SU-DHL-6 (cell line): ENCODE data around the gene MYG1.

Experiments used
- H2AFZ ChIP-seq: fragments of 200-600 bp; sonication (generic); 2 replicates; pipeline ENCODE4 v1.6.1; 2014; ENCODE audit warnings: low read depth, mild to moderate bottlenecking, moderate library complexity, mixed read lengths, antibody characterized with exemption, low read length; ENCODE audit not compliant: severe bottlenecking
- H3F3A ChIP-seq: fragments of 200-600 bp; shearing (Covaris generic); 2 replicates; pipeline ENCODE4 v1.6.0; 2016; ENCODE audit warnings: antibody characterized with exemption, mild to moderate bottlenecking; ENCODE audit not compliant: insufficient read depth
- H3K27ac ChIP-seq: fragments of 200-600 bp; sonication (generic); 2 replicates; pipeline ENCODE4 v1.5.1; 2016; ENCODE audit warnings: low read depth, mild to moderate bottlenecking, low read length, moderate library complexity, mixed read lengths
- H3K27me3 ChIP-seq: fragments of 200-600 bp; sonication (generic), shearing (Covaris generic); 2 replicates; pipeline ENCODE4 v1.6.0; 2014; ENCODE audit warnings: mild to moderate bottlenecking, low read length
- H3K36me3 ChIP-seq: fragments of 200-600 bp; sonication (generic); 2 replicates; pipeline ENCODE4 v1.6.1; 2014; ENCODE audit warnings: mild to moderate bottlenecking, low read length, mixed read lengths
- H3K4me2 ChIP-seq: fragments of 300-600, 200-600 bp; shearing (Covaris generic), sonication (generic); 2 replicates; pipeline ENCODE4 v1.6.0; 2014; ENCODE audit warnings: low read length, low read depth, mild to moderate bottlenecking; ENCODE audit not compliant: poor library complexity, severe bottlenecking
- H3K4me3 ChIP-seq: fragments of 200-600 bp; sonication (generic); 2 replicates; pipeline ENCODE4 v1.5.1; 2014; ENCODE audit warnings: antibody characterized with exemption, low read length, mild to moderate bottlenecking, mixed read lengths; ENCODE audit not compliant: insufficient read depth, poor library complexity, severe bottlenecking
- H3K79me2 ChIP-seq: fragments of 200-600 bp; sonication (generic); 2 replicates; pipeline ENCODE4 v1.6.1; 2014; ENCODE audit warnings: mild to moderate bottlenecking, low read length, moderate library complexity; ENCODE audit not compliant: insufficient read depth
- H3K9ac ChIP-seq: fragments of 200-600 bp; sonication (generic); 2 replicates; pipeline ENCODE4 v1.7.0; 2014; ENCODE audit warnings: mild to moderate bottlenecking, low read length
- H3K9me2 ChIP-seq: fragments of 200-600 bp; sonication (generic); replicated peaks from 2 replicates; pipeline ENCODE4 v1.6.1; 2014; ENCODE audit warnings: low read length; ENCODE audit not compliant: insufficient read depth
- H3K9me3 ChIP-seq: fragments of 200-600 bp; sonication (generic); 2 replicates; pipeline ENCODE4 v1.6.1; 2014; ENCODE audit warnings: low read length, mixed read lengths; ENCODE audit not compliant: insufficient read depth
- H4K20me1 ChIP-seq: fragments of 200-600 bp; sonication (generic); 2 replicates; pipeline ENCODE4 v1.6.1; 2014; ENCODE audit warnings: low read depth, mild to moderate bottlenecking, antibody characterized with exemption, low read length, moderate library complexity, mixed read lengths
- EZH2phosphoT487 ChIP-seq: fragments of 200-600 bp; sonication (generic), shearing (Covaris generic); conservative IDR thresholded peaks from 2 replicates; pipeline ENCODE4 v1.6.1; 2018; ENCODE audit warnings: mild to moderate bottlenecking, antibody characterized with exemption, low read length, moderate library complexity, mixed read lengths
- TF ChIP-seq, protein P1 (sequence below): fragments of 200-600 bp; sonication (generic); IDR thresholded peaks from one replicate; pipeline ENCODE4 v1.5.1; 2017; ENCODE audit warnings: antibody characterized with exemption, mild to moderate bottlenecking, low read length, moderate library complexity; ENCODE audit not compliant: insufficient read depth, poor library complexity, severe bottlenecking

Gene MYG1

DNA sequence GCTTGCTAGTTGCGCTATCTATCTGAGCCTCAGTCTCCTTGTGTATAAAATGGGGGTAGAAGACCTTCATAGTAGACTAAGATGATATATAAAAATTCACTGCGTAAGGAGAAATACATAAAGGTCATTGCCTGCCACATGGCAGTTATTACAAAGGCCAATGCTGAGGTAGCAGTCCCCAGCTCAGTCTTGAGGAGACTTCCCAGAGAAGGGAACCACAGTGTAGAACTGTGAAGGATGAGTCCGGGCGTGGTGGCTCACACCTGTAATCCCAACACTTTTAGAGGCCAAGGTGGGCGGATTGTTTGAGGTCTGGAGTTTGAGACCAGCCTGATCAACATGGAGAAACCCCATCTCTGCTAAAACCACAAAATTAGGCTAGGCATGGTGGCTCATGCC lies 53.8 kb downstream of the MYG1 start:
- Histone ChIP-seq H3K27me3 (no peaks in the 10 kb centered on the region), H3K4me3 (no peak overlapping the region), H3K9me3 (no peaks in the 10 kb centered on the region), H3K79me2 (no peaks in the 10 kb centered on the region), H3K9me2 (no peaks in the 10 kb centered on the region), H3K36me3 (no peaks in the 10 kb centered on the region), H4K20me1 (no peaks in the 10 kb centered on the region), H3F3A (no peaks in the 10 kb centered on the region), H2AFZ (peak overlapping the region; percentile 57), H3K9ac (no peak overlapping the region), H3K27ac (no peak overlapping the region), H3K4me2 (no peak overlapping the region)
- no peak for TF ChIP-seq EZH2phosphoT487
- TF ChIP-seq, protein P1, sequence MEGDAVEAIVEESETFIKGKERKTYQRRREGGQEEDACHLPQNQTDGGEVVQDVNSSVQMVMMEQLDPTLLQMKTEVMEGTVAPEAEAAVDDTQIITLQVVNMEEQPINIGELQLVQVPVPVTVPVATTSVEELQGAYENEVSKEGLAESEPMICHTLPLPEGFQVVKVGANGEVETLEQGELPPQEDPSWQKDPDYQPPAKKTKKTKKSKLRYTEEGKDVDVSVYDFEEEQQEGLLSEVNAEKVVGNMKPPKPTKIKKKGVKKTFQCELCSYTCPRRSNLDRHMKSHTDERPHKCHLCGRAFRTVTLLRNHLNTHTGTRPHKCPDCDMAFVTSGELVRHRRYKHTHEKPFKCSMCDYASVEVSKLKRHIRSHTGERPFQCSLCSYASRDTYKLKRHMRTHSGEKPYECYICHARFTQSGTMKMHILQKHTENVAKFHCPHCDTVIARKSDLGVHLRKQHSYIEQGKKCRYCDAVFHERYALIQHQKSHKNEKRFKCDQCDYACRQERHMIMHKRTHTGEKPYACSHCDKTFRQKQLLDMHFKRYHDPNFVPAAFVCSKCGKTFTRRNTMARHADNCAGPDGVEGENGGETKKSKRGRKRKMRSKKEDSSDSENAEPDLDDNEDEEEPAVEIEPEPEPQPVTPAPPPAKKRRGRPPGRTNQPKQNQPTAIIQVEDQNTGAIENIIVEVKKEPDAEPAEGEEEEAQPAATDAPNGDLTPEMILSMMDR = no peak

- H3K9ac ChIP-seq = no peak overlapping the region
- H3K4me3 ChIP-seq = no peak overlapping the region
- TF ChIP-seq EZH2phosphoT487 = no peak
- TF ChIP-seq, protein P1 = no peak
- no peak overlapping the region for H3K27ac ChIP-seq
- H3K9me3 ChIP-seq = no peaks in the 10 kb centered on the region
- H3K36me3 ChIP-seq = no peaks in the 10 kb centered on the region
- no peaks in the 10 kb centered on the region for H4K20me1 ChIP-seq
- no peaks in the 10 kb centered on the region for H3K9me2 ChIP-seq
- no peaks in the 10 kb centered on the region for H3F3A ChIP-seq
- H3K79me2 ChIP-seq = no peaks in the 10 kb centered on the region
- H3K27me3 ChIP-seq = no peaks in the 10 kb centered on the region
- H2AFZ ChIP-seq = no peak overlapping the region
- no peak overlapping the region for H3K4me2 ChIP-seq
Measured at GRCh38 chr12:53355121-53355520, 55.6 kb downstream of the MYG1 start.
